GM12874 (cell line): Measurements from ENCODE around the gene OLFML2A.

Experiments
- TF ChIP-seq, protein P1 (sequence below): IDR thresholded peaks from 2 replicates; pipeline ENCODE4 v1.5.1; 2011; ENCODE audit warnings: low read depth, mild to moderate bottlenecking, control low read depth, low read length, moderate library complexity; ENCODE audit not compliant: insufficient read depth

OLFML2A gene

DNA sequence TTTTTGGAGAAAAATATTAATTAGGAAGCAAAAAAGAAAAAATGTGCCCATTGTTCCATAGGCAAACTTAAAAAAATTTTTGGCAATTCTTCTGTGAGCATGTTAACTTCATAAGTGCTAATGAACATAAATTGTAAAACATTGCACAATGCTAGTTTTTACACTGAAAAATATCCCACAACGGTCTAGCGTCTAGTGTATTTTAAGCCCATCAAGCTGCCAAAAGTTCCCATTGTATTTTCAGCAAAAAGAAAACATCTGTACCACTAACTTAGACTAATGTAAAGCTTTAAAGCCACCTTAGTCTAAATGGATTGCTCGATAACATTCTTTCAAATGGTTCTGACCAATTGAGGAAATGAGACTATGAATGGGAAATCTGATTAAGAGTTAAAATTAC is 8.6 kb upstream of the OLFML2A start:
- TF ChIP-seq, protein P1, sequence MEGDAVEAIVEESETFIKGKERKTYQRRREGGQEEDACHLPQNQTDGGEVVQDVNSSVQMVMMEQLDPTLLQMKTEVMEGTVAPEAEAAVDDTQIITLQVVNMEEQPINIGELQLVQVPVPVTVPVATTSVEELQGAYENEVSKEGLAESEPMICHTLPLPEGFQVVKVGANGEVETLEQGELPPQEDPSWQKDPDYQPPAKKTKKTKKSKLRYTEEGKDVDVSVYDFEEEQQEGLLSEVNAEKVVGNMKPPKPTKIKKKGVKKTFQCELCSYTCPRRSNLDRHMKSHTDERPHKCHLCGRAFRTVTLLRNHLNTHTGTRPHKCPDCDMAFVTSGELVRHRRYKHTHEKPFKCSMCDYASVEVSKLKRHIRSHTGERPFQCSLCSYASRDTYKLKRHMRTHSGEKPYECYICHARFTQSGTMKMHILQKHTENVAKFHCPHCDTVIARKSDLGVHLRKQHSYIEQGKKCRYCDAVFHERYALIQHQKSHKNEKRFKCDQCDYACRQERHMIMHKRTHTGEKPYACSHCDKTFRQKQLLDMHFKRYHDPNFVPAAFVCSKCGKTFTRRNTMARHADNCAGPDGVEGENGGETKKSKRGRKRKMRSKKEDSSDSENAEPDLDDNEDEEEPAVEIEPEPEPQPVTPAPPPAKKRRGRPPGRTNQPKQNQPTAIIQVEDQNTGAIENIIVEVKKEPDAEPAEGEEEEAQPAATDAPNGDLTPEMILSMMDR = no peak

DNA sequence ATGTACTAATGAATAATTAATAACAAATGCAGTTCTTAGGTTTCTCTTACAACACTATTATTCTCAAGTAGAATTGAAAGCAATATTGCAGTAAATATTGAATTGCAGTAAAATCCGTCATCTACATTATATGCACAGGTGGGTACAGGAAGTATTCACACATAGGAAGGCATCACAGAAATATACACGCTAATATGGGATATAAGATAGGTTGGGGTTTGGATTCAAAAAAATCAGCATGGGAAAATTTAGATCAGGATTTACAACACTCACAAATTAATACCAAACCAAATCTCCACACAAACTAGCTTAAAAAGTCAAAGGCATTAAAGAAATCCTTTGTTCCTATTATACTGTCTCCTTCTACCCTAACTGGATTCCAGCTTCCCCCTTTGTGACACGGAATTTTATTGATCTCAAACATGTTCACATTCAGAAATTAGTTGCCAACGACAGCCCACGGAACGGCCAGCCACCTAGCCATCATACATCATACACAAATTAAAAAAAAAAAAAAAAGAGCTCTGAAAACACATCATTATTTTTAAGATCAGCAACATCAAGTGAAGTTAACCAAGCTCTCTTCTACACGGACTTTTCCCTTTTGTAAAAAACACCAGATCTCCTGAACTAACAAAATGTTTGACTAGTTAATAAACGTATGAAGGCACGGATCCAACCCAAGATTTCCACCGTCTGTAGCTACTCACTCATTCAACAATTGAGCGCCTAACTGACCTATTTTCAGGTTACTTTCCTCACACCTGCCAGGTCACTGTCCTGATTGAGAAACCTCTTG is 8.0 kb upstream of the OLFML2A start:
- TF ChIP-seq, protein P1 = no peak

GRCh38 chr9:124769549-124770358 is 7.2 kb upstream of the OLFML2A start:
- TF ChIP-seq, protein P1 = no peak

DNA sequence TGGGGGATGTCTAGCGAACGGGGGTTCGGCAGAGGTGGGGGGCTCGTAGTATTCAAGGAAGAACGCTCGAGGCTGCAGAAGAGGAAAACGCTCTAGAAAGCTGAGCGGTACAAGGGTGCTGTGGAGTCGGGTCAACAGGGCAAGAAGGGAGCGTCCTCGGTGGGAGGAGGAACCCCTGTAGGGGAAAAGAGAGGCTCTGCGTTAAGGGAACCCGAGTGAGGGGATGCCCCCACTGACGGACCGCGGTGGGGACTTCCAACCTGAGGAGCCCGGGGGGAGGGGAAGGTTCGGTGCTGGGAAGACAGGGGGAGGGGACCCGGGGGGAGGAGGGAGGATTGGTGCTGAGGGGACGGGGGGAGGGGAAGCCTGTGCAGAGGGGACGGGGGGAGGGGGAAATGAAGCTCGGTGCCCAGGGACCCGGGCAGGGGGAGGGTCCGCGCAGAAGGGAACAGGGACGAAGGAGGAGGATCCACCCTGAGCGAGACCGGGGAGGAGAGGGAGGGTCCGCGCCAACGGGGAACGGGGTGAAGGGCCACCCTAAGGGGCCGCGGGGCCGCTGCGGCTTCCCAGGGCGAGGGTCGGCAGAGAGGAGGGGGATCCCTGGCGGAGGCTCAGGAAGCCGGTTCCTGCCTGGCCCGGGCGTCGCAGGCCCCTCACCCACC is 6.4 kb upstream of the OLFML2A start:
- TF ChIP-seq, protein P1 = no peak

GRCh38 chr9:124771021-124771866 is 5.7 kb upstream of the OLFML2A start, which contains the start of gene NR6A1:
NR6A1 (minus strand) TSS chr9:124771311.
- TF ChIP-seq, protein P1 = peak; percentile 40; the same call in 1 of the 2 replicates

DNA sequence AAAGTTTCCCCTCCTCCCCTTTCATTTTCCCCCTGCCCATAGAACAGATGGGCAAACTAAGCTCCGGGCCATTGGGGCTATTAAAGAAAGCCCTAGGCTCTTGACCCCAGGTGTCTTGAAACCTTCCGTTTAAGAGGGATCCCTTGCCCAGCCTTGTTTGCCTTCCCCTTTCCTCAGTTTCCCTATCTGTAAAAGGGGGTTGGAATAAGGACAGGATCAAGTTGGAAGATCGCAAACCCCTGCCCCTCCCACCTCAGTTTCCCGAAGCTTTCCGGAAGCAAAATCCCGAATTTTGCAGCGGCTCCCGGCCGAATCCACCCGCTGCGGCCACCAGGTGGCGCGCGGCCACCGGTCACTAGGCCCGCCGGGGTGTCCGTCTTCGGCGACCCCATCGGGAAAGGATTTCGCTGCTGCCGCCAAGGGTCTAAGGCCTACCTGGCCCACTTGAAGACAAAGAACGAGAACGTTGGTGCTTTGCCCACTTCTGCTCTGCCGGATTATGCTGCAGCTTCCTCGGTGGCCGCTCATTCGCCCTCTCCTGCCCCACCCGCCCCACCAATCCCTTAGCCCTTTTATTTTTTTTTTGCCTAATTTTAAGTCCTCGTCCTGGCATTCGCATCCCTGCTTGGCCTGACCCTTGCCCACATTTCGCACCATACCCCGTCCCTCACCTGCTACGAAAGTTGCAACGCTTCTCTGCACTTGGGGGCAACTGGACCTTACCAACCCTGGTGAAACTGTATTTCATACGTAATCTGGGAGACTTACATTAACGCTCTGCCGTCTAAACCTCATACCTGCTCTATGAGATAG is 4.9 kb upstream of the OLFML2A start:
- TF ChIP-seq, protein P1 = peak; percentile 96
